AG09309 (cell line): Measurements from ENCODE around the gene DGKE.

ENCODE experiments used
- DNase-seq: peaks from one replicate; pipeline ENCODE4 v3.0.0-alpha.2; 2010; ENCODE audit warnings: low read depth
- H3K4me3 ChIP-seq: 2 replicates; pipeline ENCODE4 v1.5.1; 2011; ENCODE audit warnings: mild to moderate bottlenecking, low read depth, low read length, moderate library complexity; ENCODE audit not compliant: control insufficient read depth
- TF ChIP-seq, protein P1 (sequence below): IDR thresholded peaks from 2 replicates; pipeline ENCODE4 v1.5.1; 2011; ENCODE audit warnings: mild to moderate bottlenecking, low read depth, low read length, inconsistent platforms; ENCODE audit not compliant: insufficient read depth, control insufficient read depth; ENCODE audit errors: missing control alignments

The DGKE gene

DNA sequence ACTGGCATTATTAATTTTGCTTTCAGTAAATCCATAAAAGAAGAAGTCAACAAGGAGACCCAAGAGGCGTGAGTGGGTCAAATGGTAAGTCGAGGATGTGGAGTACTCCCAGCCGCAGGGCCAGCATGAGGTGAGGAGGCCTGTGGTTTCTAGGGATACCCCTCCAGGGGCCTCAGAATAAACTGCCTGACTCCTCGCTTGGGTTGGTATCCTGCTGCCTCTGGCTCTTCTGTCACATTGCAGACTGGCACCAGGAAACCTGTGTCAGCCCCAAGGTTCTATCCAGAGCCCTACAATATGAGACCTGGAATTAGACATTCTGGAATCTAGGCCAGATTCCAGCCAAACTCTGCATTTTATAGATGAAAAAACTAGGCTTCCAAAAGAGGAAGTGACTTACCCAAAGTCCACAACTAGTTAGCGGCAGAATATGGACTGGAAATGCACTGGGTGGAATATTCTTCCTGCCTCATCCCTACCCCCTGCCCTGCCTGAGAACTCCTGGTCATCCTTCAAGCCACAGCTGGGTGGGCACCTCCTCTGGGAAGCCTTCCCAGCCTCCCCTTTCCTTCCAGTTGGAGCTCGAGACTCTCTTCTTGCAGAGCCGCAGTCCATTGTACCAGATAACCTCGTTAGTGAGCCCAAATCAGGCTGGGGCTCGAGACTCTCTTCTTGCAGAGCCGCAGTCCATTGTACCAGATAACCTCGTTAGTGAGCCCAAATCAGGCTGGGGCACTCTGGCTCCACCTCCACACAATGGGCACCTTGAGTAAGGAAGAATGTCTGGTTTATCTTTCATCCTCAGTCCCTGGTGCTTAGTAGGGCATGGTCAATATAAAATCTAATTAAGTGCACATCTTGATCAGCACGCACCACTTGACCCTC, 22.8 kb upstream of the DGKE start:
- DNase-seq: no peak
- TF ChIP-seq, protein P1, sequence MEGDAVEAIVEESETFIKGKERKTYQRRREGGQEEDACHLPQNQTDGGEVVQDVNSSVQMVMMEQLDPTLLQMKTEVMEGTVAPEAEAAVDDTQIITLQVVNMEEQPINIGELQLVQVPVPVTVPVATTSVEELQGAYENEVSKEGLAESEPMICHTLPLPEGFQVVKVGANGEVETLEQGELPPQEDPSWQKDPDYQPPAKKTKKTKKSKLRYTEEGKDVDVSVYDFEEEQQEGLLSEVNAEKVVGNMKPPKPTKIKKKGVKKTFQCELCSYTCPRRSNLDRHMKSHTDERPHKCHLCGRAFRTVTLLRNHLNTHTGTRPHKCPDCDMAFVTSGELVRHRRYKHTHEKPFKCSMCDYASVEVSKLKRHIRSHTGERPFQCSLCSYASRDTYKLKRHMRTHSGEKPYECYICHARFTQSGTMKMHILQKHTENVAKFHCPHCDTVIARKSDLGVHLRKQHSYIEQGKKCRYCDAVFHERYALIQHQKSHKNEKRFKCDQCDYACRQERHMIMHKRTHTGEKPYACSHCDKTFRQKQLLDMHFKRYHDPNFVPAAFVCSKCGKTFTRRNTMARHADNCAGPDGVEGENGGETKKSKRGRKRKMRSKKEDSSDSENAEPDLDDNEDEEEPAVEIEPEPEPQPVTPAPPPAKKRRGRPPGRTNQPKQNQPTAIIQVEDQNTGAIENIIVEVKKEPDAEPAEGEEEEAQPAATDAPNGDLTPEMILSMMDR: no peak
- no peak overlapping the region for H3K4me3 ChIP-seq

DNA sequence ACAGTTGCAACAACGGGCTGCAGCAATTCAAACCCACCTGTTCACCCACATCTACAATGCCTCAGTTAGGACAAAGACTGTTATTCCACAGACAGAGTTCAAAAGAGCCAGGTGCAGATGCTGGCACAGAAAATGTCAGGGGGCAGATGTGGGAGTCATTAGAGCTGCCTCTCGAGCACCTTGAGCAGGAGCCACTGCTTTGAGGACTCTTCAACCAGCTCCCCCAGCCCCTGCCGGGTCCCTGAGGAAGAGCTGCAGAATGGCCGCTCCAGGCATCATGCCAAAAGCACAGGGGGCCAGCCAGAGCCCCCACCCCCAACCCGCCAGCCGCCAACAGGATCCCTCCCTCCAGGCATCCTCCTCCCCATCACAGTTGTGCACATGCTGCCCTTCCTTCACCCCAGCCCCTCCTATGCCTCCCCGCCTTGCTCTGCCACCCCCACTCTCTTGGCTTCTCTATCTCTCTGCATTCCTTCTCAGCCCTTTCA, 21.0 kb upstream of the DGKE start:
- no peak for DNase-seq
- TF ChIP-seq, protein P1: no peak
- H3K4me3 ChIP-seq: no peak overlapping the region

DNA sequence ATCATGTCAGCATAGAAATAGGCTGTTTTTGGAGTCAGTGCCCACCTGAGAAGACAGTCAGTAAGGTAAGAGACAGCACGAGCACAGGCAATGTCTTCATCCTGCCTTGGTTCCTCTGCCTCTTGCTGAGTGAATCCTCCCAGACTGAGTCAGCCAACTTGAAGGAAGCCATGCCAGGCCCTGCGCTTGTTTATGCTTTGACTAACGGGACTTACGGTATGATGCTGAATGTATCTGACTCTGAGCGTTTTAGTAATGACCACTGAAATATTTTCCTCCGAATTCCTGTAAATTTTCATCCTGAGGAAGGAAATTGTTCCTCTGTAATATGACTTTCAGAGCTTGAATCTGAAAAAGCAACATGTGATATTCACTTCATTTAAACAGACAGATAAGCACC, 18.2 kb upstream of the DGKE start:
- DNase-seq: peak; percentile 21
- no peak overlapping the region for H3K4me3 ChIP-seq
- TF ChIP-seq, protein P1: no peak

DNA sequence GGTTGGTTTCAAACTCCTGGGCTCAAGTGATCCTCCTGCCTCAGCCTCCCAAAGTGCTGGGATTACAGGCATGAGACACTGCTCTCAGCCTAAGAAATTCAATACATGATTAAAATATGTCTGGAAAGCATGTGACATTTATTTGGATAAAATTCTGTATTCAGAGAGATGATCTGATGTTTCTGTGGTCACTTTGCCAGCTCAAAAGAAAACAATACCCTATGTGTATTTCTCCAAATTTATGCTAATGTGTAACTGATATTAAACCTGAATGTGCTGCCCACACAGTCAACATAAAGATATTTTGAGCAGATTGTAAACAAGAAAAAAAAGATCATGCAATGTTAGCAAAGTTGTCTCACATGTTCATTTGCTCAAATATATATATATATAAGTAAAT, 16.9 kb upstream of the DGKE start:
- no peak overlapping the region for H3K4me3 ChIP-seq
- DNase-seq: no peak
- TF ChIP-seq, protein P1: no peak

DNA sequence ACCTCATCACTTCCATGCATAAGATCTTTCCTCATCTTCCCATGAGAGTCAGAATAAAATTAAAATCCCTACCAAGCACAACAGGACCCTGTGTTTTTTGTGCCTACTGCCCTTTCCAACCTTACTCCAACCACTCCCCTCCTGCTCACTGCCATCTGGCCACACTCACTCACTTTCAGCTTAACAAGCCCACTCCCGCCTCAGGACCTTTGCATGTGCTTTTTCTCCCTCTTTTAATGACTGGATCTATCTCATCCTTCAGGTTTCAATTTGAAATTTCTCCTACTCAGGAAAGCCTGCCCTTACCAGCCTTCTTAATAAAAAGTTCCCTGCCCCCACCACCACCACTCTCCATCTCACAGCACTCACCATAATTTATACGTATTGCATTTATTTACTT, 14.9 kb upstream of the DGKE start:
- TF ChIP-seq, protein P1: no peak
- no peak overlapping the region for H3K4me3 ChIP-seq
- DNase-seq: no peak

DNA sequence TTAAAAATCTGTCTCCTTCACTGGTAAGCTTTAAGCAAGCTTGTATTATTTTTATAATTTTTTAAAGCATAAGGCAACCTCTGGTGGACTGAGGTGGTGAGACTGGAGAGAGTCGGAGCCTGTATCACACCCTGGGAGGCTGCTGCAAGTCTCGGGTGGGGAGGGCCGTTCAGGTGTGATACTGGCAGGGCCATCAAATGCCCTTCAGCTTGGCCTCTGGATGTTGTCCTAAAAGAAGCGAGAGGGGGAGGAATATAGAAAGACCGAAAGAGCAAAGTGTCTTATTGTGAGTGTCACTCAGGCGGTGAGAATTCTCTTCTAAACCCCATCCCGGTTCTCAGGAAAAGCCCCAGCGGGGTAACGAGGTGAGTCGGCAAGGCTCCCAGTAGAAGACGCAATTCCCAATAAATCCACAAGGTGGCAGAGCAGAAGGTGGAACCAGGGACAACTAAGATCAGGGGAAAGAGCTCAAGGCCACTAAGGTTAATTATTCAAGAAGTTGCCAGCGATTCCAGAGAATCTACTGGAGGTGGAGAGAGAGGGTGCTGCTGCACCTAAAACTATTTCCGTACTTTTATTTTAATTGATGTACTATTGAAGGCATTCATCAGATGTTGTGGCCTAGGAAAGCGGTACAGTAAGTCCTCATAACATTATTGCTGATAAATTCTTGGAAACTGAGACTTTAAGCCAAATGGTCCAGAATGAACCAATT, 14.4 kb upstream of the DGKE start:
- peak; percentile 5 for DNase-seq
- no peak overlapping the region for H3K4me3 ChIP-seq

More for the DNA sequence above, 14.4 kb upstream of the DGKE start:
- TF ChIP-seq, protein P1: peak; percentile 81
